Neuron (in vitro differentiated cells): Measurements from ENCODE around the gene SIRT4.

Experiments used
- H2AFZ ChIP-seq: one replicate; pipeline ENCODE4 v1.6.1; 2013; ENCODE audit warnings: low read depth, mild to moderate bottlenecking, inconsistent platforms, low read length, moderate library complexity
- H3K27me3 ChIP-seq: one replicate; pipeline ENCODE4 v1.6.1; 2013; ENCODE audit warnings: low read length; ENCODE audit not compliant: insufficient read depth
- H3K36me3 ChIP-seq: one replicate; pipeline ENCODE4 v1.6.1; 2013; ENCODE audit warnings: low read length; ENCODE audit not compliant: insufficient read depth
- H3K4me1 ChIP-seq: one replicate; pipeline ENCODE4 v1.6.1; 2013; ENCODE audit warnings: low read length; ENCODE audit not compliant: insufficient read depth
- H3K4me3 ChIP-seq: 2 replicates; pipeline ENCODE4 v1.5.1; 2013; ENCODE audit warnings: mild to moderate bottlenecking, low read length, moderate library complexity
- H3K9me3 ChIP-seq: one replicate; pipeline ENCODE4 v1.6.1; 2013; ENCODE audit warnings: low read length

The SIRT4 gene

DNA sequence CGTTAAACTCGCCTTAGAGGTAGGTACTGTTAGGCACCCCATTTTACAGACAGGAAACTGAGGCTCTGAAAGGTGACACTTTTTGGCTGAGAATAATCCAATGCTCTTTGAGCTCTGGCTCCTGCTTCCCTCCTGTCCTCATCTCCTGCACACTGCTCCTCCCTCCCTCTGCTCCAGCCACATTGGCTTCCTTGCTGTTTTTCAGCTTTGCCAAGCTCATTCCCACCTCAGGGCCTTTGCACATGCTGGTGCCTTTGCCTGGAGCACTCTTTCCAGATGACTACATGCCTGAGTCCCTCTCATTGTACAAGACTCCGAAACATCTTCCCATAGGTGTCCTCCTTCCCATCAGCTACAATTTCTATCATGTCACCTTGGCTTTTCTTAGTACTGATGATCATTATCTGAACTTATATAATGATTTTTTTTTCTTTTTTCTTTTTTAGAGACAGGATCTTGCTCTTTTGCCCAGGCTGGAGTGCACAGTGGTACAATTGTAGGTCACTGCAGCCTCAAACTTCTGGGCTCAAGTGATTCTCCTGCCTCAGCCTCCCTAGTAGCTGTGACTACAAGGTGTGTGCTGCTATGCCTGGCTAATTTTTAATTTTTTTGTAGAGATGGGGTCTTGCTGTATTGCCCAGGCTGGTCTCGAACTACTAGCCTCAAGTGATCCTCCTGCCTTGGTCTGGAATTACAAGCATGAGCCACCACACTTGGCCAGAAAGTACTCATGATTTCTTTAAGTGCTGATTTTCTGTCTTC is 51.6 kb downstream of the SIRT4 start:
- H3K9me3 ChIP-seq = no peaks in the 10 kb centered on the region
- H2AFZ ChIP-seq = no peak overlapping the region
- no peaks in the 10 kb centered on the region for H3K27me3 ChIP-seq
- peaks cover 91% of the 10 kb centered on the region for H3K36me3 ChIP-seq
- H3K4me3 ChIP-seq = no peak overlapping the region
- peaks cover 11% of the 10 kb centered on the region for H3K4me1 ChIP-seq

- peaks cover 88% of the 10 kb centered on the region for H3K36me3 ChIP-seq
- H3K27me3 ChIP-seq = no peaks in the 10 kb centered on the region
- H2AFZ ChIP-seq = no peak overlapping the region
- peaks cover 37% of the 10 kb centered on the region for H3K4me1 ChIP-seq
- H3K4me3 ChIP-seq = no peak overlapping the region
- no peaks in the 10 kb centered on the region for H3K9me3 ChIP-seq
These were observed 54.5 kb downstream of the SIRT4 start for GRCh38 chr12:120356567-120357030.

DNA sequence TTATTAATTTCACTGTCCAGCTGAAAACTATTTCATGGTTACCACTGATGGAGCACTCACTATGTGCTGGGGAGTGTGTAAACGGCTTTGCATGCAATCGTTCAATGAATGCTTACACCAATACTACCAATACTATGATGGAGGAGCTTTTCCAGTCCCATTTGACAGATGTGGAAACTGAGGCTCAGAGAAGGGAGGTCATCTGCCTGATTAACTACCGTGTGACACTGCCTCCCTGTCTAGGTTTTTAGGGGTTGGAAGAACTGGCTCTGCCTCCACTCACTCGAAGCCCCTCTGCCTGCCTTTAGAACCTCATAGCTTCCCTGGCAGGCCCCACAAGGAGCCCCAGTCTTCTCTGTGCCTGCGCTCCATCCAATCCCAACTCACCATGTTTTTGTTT is 55.0 kb downstream of the SIRT4 start:
- Histone ChIP-seq H3K36me3 (peaks cover 86% of the 10 kb centered on the region), H3K4me1 (peaks cover 40% of the 10 kb centered on the region), H3K9me3 (no peaks in the 10 kb centered on the region), H2AFZ (no peak overlapping the region), H3K4me3 (no peak overlapping the region), H3K27me3 (no peaks in the 10 kb centered on the region)

- H3K36me3 ChIP-seq = peaks cover 87% of the 10 kb centered on the region
- H3K4me3 ChIP-seq = no peak overlapping the region
- no peaks in the 10 kb centered on the region for H3K27me3 ChIP-seq
- no peak overlapping the region for H2AFZ ChIP-seq
- H3K4me1 ChIP-seq = peaks cover 54% of the 10 kb centered on the region
- no peaks in the 10 kb centered on the region for H3K9me3 ChIP-seq
These were observed 56.4 kb downstream of the SIRT4 start for GRCh38 chr12:120358412-120359100.

DNA sequence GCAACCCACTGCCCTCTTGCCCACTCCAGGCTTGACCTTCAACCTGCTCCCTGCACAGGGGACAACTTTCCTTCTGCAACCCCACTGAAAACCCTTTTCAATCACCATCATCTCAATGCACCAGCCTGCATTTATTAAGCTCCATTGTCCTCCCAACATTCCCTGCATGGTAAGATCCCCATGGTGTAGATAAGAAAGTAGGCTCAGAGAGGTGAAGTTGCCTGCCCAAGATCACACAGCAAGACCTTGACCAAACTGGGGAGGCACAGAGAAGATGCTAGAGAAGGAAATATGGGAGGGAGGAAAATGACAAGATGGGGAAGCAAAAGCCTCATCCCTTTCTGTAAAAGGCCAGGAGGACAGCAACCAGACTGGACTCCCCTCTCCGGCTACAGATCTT is 57.0 kb downstream of the SIRT4 start:
- Histone ChIP-seq H2AFZ (no peak overlapping the region), H3K36me3 (peaks cover 87% of the 10 kb centered on the region), H3K4me1 (peaks cover 60% of the 10 kb centered on the region), H3K9me3 (no peaks in the 10 kb centered on the region), H3K4me3 (no peak overlapping the region), H3K27me3 (no peaks in the 10 kb centered on the region)

- H3K4me3 ChIP-seq = peak overlapping the region; percentile 12
- H3K9me3 ChIP-seq = no peaks in the 10 kb centered on the region
- H3K27me3 ChIP-seq = no peaks in the 10 kb centered on the region
- H3K36me3 ChIP-seq = peaks cover 88% of the 10 kb centered on the region
- peaks cover 84% of the 10 kb centered on the region for H3K4me1 ChIP-seq
- H2AFZ ChIP-seq = no peak overlapping the region
These were observed 59.5 kb downstream of the SIRT4 start for GRCh38 chr12:120361506-120362208.
